NB4 (cell line): ENCODE data around the gene CDK15.

Experiments
- DNase-seq: peaks from one replicate; pipeline ENCODE4 v3.0.0; 2010; ENCODE audit warnings: low read depth
- H3K4me3 ChIP-seq: one replicate; pipeline ENCODE4 v1.5.1; 2011; ENCODE audit warnings: mild to moderate bottlenecking, low read depth, low read length, moderate library complexity
- CTCF ChIP-seq: IDR thresholded peaks from one replicate; pipeline ENCODE4 v1.5.1; 2012; ENCODE audit warnings: low read depth, low read length
- MAX ChIP-seq: IDR thresholded peaks from 2 replicates; pipeline ENCODE4 v1.6.1; 2011; ENCODE audit warnings: low read depth, low read length
- MYC ChIP-seq: IDR thresholded peaks from 2 replicates; pipeline ENCODE4 v1.6.1; 2011; ENCODE audit warnings: low read depth, low read length
- POLR2A ChIP-seq: IDR thresholded peaks from 2 replicates; pipeline ENCODE4 v1.6.1; 2011; ENCODE audit warnings: mild to moderate bottlenecking; ENCODE audit not compliant: insufficient read length; ENCODE audit errors: extremely low read depth

The CDK15 gene

GRCh38 chr2:201824212-201824611 is 17.9 kb downstream of the CDK15 start:
- no peak for TF ChIP-seq POLR2A
- no peak for TF ChIP-seq MAX
- TF ChIP-seq CTCF: no peak
- no peak for TF ChIP-seq MYC
- H3K4me3 ChIP-seq: no peak overlapping the region
- no peak for DNase-seq

- H3K4me3 ChIP-seq: no peak overlapping the region
- TF ChIP-seq POLR2A: no peak
- no peak for TF ChIP-seq MYC
- TF ChIP-seq CTCF: no peak
- no peak for TF ChIP-seq MAX
- DNase-seq: no peak
Measured at GRCh38 chr2:201827621-201828020, 21.3 kb downstream of the CDK15 start.

GRCh38 chr2:201828220-201828619 is 21.9 kb downstream of the CDK15 start:
- no peak for DNase-seq
- no peak for TF ChIP-seq POLR2A
- TF ChIP-seq CTCF: no peak
- no peak for TF ChIP-seq MAX
- TF ChIP-seq MYC: no peak
- H3K4me3 ChIP-seq: no peak overlapping the region

- TF ChIP-seq MYC (no peak), POLR2A (no peak), CTCF (no peak), MAX (no peak)
- peak; percentile 71 for DNase-seq
- no peak overlapping the region for H3K4me3 ChIP-seq
Measured at GRCh38 chr2:201830666-201831065, 24.3 kb downstream of the CDK15 start.

GRCh38 chr2:201831469-201831868 is 25.1 kb downstream of the CDK15 start:
- no peak overlapping the region for H3K4me3 ChIP-seq
- TF ChIP-seq MAX (no peak), POLR2A (no peak), MYC (no peak), CTCF (no peak)
- DNase-seq: no peak

- H3K4me3 ChIP-seq: no peak overlapping the region
- no peak for DNase-seq
- TF ChIP-seq CTCF: no peak
- TF ChIP-seq POLR2A: no peak
- TF ChIP-seq MAX: no peak
- TF ChIP-seq MYC: no peak
Measured at GRCh38 chr2:201833781-201834180, 27.4 kb downstream of the CDK15 start.
